Measurements from ENCODE around the gene TRIM4.
A peak's percentile ranks its signal among the peaks of the same experiment; 100 is the strongest.
"Not testable (repeated sequence)": the region's sequence is repeated elsewhere in the genome, so short reads cannot be mapped to it uniquely, and the experiment has no call there.

TRIM4 gene

GRCh38 chr7:99918959-99919813 is at the start of gene TRIM4:
Gene TRIM4, minus strand, starts transcription at chr7:99919530. Its CDS starts 129 bp downstream, at chr7:99919401.
- DNase-seq, result peak; percentile 93

GRCh38 chr7:99958564-99959227 is 39.4 kb upstream of the TRIM4 start:
- DNase-seq, result no peak

GRCh38 chr7:99955247-99955646 is 35.9 kb upstream of the TRIM4 start:
- DNase-seq, result no peak

- not testable (repeated sequence) for DNase-seq
These were observed 35.3 kb upstream of the TRIM4 start for GRCh38 chr7:99954643-99955042.

- DNase-seq, result peak; percentile 3
These were observed 34.3 kb upstream of the TRIM4 start for GRCh38 chr7:99953649-99954048.

- DNase-seq, result not testable (repeated sequence)
These were observed 33.3 kb upstream of the TRIM4 start for GRCh38 chr7:99952649-99953048.

- not testable (repeated sequence) for DNase-seq
These were observed 31.5 kb upstream of the TRIM4 start for GRCh38 chr7:99950819-99951218.

GRCh38 chr7:99949645-99950228 is 30.4 kb upstream of the TRIM4 start:
- peak; percentile 5 for DNase-seq

- DNase-seq, result no peak
These were observed 28.3 kb upstream of the TRIM4 start for GRCh38 chr7:99947608-99948007.

GRCh38 chr7:99944497-99945070 is 25.3 kb upstream of the TRIM4 start:
- DNase-seq, result no peak

GRCh38 chr7:99943641-99944496 is 24.5 kb upstream of the TRIM4 start:
- DNase-seq, result no peak

- no peak for DNase-seq
These were observed 19.0 kb upstream of the TRIM4 start for GRCh38 chr7:99938296-99938695.

- DNase-seq, result not testable (repeated sequence)
These were observed 15.7 kb upstream of the TRIM4 start for GRCh38 chr7:99935009-99935408.

GRCh38 chr7:99930376-99930775 is 11.0 kb upstream of the TRIM4 start:
- DNase-seq, result no peak

- no peak for DNase-seq
These were observed 10.4 kb upstream of the TRIM4 start for GRCh38 chr7:99929730-99930053.

- DNase-seq, result peak; percentile 65
These were observed 9.8 kb upstream of the TRIM4 start, which contains the start of gene GJC3 for GRCh38 chr7:99928994-99929729. Gene GJC3, minus strand, starts transcription at chr7:99929620. Its CDS starts 0 bp downstream, at chr7:99929620.

- no peak for DNase-seq
These were observed 8.9 kb upstream of the TRIM4 start for GRCh38 chr7:99928188-99928587.

- DNase-seq, result no peak
These were observed 8.2 kb upstream of the TRIM4 start for GRCh38 chr7:99927536-99927935.

GRCh38 chr7:99926321-99926720 is 7.0 kb upstream of the TRIM4 start:
- no peak for DNase-seq

- no peak for DNase-seq
These were observed 3.9 kb upstream of the TRIM4 start for GRCh38 chr7:99923200-99923599.

GRCh38 chr7:99920149-99920548 is 819 bp upstream of the TRIM4 start:
- peak; percentile 11 for DNase-seq

- no peak for DNase-seq
These were observed 433 bp upstream of the TRIM4 start for GRCh38 chr7:99919814-99920112.
